Measurements from ENCODE around the gene MCTP1.

- TF ChIP-seq HDAC2 (IDR thresholded peaks at IDR 0.05) (no peak), CTCF (IDR thresholded peaks at IDR 0.05 in 2 of 3, conservative IDR thresholded peaks at IDR 0.05 in 1 of 3; ENCODE audit: insufficient read depth in 2 of 3, low read depth in 1 of 3, low read length in 3 of 3) (no peak), TEAD4 (IDR thresholded peaks at IDR 0.05; ENCODE audit: low read length) (no peak), TEAD4 (CRISPR knock-in tag; IDR thresholded peaks at IDR 0.05; ENCODE audit: borderline replicate concordance) (no peak), PKNOX1 (IDR thresholded peaks at IDR 0.05) (no peak), ZFP36 (IDR thresholded peaks at IDR 0.05; ENCODE audit: low read depth, low read length, partially characterized antibody) (no peak), ZNF431 (CRISPR knock-in tag; IDR thresholded peaks at IDR 0.05) (no peak)
Measured at GRCh38 chr5:94847726-94848125, 437.2 kb downstream of the MCTP1 start.
